Smooth muscle cell (in vitro differentiated cells): ENCODE measurements around the gene CCM2. TPM values are rescaled to one million over a fixed set of nuclear protein-coding genes. Genes with fewer than 3 reads are reported as not detected.

Experiments
- DNase-seq: peaks from one replicate; lab custom pipeline; 2025; ENCODE audit not compliant: unreplicated experiment; lab: John Stamatoyannopoulos, UW
- H2AFZ ChIP-seq: fragments of 200-600 bp; sonication (generic); 2 replicates; pipeline ENCODE4 v1.6.0; 2016; ENCODE audit warnings: antibody characterized with exemption, low read depth, mild to moderate bottlenecking
- H3F3A ChIP-seq: fragments of 200-600 bp; sonication (generic); 2 replicates; pipeline ENCODE4 v1.6.0; 2017; ENCODE audit warnings: antibody characterized with exemption, low read depth
- H3K27ac ChIP-seq: fragments of 200-600 bp; sonication (generic); 2 replicates; pipeline ENCODE4 v1.5.1; 2016; ENCODE audit warnings: low read depth, mild to moderate bottlenecking
- H3K27me3 ChIP-seq: fragments of 200-600 bp; sonication (generic); 2 replicates; pipeline ENCODE4 v1.6.1; 2016; ENCODE audit warnings: low read depth, mild to moderate bottlenecking
- H3K36me3 ChIP-seq: fragments of 200-600 bp; sonication (generic); 2 replicates; pipeline ENCODE4 v1.5.1; 2016; ENCODE audit warnings: low read depth
- H3K4me1 ChIP-seq: fragments of 200-600 bp; sonication (generic); 2 replicates; pipeline ENCODE4 v1.5.1; 2016; ENCODE audit warnings: low read depth
- H3K4me2 ChIP-seq: fragments of 200-600 bp; sonication (generic); 2 replicates; pipeline ENCODE4 v1.6.0; 2016; ENCODE audit warnings: mild to moderate bottlenecking
- H3K4me3 ChIP-seq: fragments of 200-600 bp; sonication (generic); 2 replicates; pipeline ENCODE4 v1.5.1; 2016; ENCODE audit warnings: mild to moderate bottlenecking
- H3K79me2 ChIP-seq: fragments of 200-600 bp; sonication (generic); 2 replicates; pipeline ENCODE4 v1.6.0; 2016; ENCODE audit warnings: low read depth, mild to moderate bottlenecking
- H3K9ac ChIP-seq: fragments of 200-600 bp; sonication (generic); 2 replicates; pipeline ENCODE4 v1.6.0; 2016; ENCODE audit warnings: low read depth
- H3K9me3 ChIP-seq: fragments of 200-600 bp; sonication (generic); replicated peaks from 2 replicates; pipeline ENCODE4 v1.5.1; 2016; ENCODE audit warnings: low read depth
- H4K20me1 ChIP-seq: fragments of 200-600 bp; sonication (generic); 2 replicates; pipeline ENCODE4 v1.6.0; 2016; ENCODE audit warnings: low read depth
- CTCF ChIP-seq: fragments of 200-600 bp; sonication (generic); IDR thresholded peaks from 2 replicates; pipeline ENCODE4 v1.5.1; 2017; ENCODE audit warnings: borderline replicate concordance, mild to moderate bottlenecking, antibody characterized with exemption; ENCODE audit not compliant: insufficient read depth, poor library complexity, severe bottlenecking
- WGBS: methylation state at CpG from one replicate; pipeline ENCODE4 v1.1.7; 2016; ENCODE audit warnings: low lambda C conversion rate; 5-methylcytosine and 5-hydroxymethylcytosine counted together
- polyA plus RNA-seq: library from polyadenylated mRNA; unstranded; fragments of >200 nt; fragmentation: Nextera tagmentation; extraction: Ambion mirVana; gene quantifications from 2 replicates; pipeline ENCODE4 v1.2.1, GENCODE V29; 2016
- total RNA-seq: library from RNA; depleted of rRNA; stranded (reverse); fragments of >200 nt; gene quantifications from 2 replicates; pipeline ENCODE4 v1.2.3, GENCODE V29; 2014

Gene CCM2
- total and polyA plus RNA-seq, 2 experiments from 2014 or later = 32.6 to 85.5 TPM

- H3K27me3 ChIP-seq = peaks cover 26% of the 10 kb centered on the region
- H3K4me3 ChIP-seq = no peak overlapping the region
- H3K27ac ChIP-seq = no peak overlapping the region
- no peak overlapping the region for H2AFZ ChIP-seq
- no peaks in the 10 kb centered on the region for H4K20me1 ChIP-seq
- H3K79me2 ChIP-seq = no peaks in the 10 kb centered on the region
- TF ChIP-seq CTCF = no peak
- DNase-seq = no peak
- WGBS = 76% methylated on average over 4 of the region's 4 CpGs
- H3K9ac ChIP-seq = peak overlapping the region; percentile 29
- no peak overlapping the region for H3K4me2 ChIP-seq
- H3K4me1 ChIP-seq = no peaks in the 10 kb centered on the region
- no peaks in the 10 kb centered on the region for H3F3A ChIP-seq
- no peaks in the 10 kb centered on the region for H3K9me3 ChIP-seq
- no peaks in the 10 kb centered on the region for H3K36me3 ChIP-seq
These were observed 39.9 kb upstream of the CCM2 start for GRCh38 chr7:44960011-44960580.

GRCh38 chr7:44961844-44962482 lies 38.0 kb upstream of the CCM2 start:
- Histone ChIP-seq H3K9ac (no peak overlapping the region), H3K4me3 (peak overlapping the region; percentile 39), H3K36me3 (no peaks in the 10 kb centered on the region), H3K79me2 (no peaks in the 10 kb centered on the region), H3K27me3 (peaks cover 26% of the 10 kb centered on the region), H3K4me2 (peak overlapping the region; percentile 86), H3K9me3 (no peaks in the 10 kb centered on the region), H2AFZ (no peak overlapping the region), H3F3A (no peaks in the 10 kb centered on the region), H3K27ac (no peak overlapping the region), H4K20me1 (no peaks in the 10 kb centered on the region), H3K4me1 (no peaks in the 10 kb centered on the region)
- 66% methylated on average over 15 of the region's 16 CpGs for WGBS
- TF ChIP-seq CTCF = no peak
- no peak for DNase-seq

GRCh38 chr7:44962483-44963251 lies 37.3 kb upstream of the CCM2 start:
- peak overlapping the region; percentile 39 for H3K4me3 ChIP-seq
- H3K4me2 ChIP-seq = peak overlapping the region; percentile 86
- H4K20me1 ChIP-seq = no peaks in the 10 kb centered on the region
- peaks cover 26% of the 10 kb centered on the region for H3K27me3 ChIP-seq
- no peak overlapping the region for H3K9ac ChIP-seq
- H3K36me3 ChIP-seq = no peaks in the 10 kb centered on the region
- no peaks in the 10 kb centered on the region for H3K4me1 ChIP-seq
- no peak overlapping the region for H3K27ac ChIP-seq
- TF ChIP-seq CTCF = no peak
- DNase-seq = no peak
- no peaks in the 10 kb centered on the region for H3F3A ChIP-seq
- peak overlapping the region; percentile 52 for H2AFZ ChIP-seq
- H3K9me3 ChIP-seq = no peaks in the 10 kb centered on the region
- no peaks in the 10 kb centered on the region for H3K79me2 ChIP-seq
- WGBS = 9% methylated on average over 44 of the region's 76 CpGs
